Measurements from ENCODE around the gene DAB1.

GRCh38 chr1:57350610-57351009, 73.2 kb downstream of the DAB1 start:
- no peak for TF ChIP-seq CTCF (IDR thresholded peaks at IDR 0.05 in 2 of 3, conservative IDR thresholded peaks at IDR 0.05 in 1 of 3; ENCODE audit: control insufficient read depth in 2 of 3, extremely low read depth in 1 of 3, insufficient read depth in 1 of 3, low read depth in 3 of 3, low read length in 3 of 3)
- no peak for TF ChIP-seq CEBPB (IDR thresholded peaks at IDR 0.05; ENCODE audit: borderline replicate concordance in 1 of 2, low read depth in 2 of 2, low read length in 2 of 2)
- no peak for TF ChIP-seq KDM1A (IDR thresholded peaks at IDR 0.05; ENCODE audit: borderline replicate concordance)
- TF ChIP-seq YY1 (IDR thresholded peaks at IDR 0.05; ENCODE audit: low read depth, low read length): no peak
- TF ChIP-seq SIN3A (IDR thresholded peaks at IDR 0.05; ENCODE audit: low read depth, low read length): no peak
- TF ChIP-seq FOXK2 (IDR thresholded peaks at IDR 0.05): no peak
- TF ChIP-seq PRDM15 (CRISPR knock-in tag; IDR thresholded peaks at IDR 0.05): no peak
- TF ChIP-seq USF1 (IDR thresholded peaks at IDR 0.05; ENCODE audit: borderline replicate concordance, extremely low read length, insufficient read depth, low read depth, low read length): no peak
